GM23248 (cell line): ENCODE data around the gene ASAP2. TPM values are rescaled to one million over a fixed set of nuclear protein-coding genes. Genes with fewer than 3 reads are reported as not detected.

Experiments used
- DNase-seq: peaks from one replicate; pipeline ENCODE4 v3.0.0-alpha.2; 2015
- H2AFZ ChIP-seq: fragments of 200-600 bp; sonication (generic); 2 replicates; pipeline ENCODE4 v1.6.1; 2016; ENCODE audit warnings: antibody characterized with exemption
- H3F3A ChIP-seq: fragments of 200-600 bp; sonication (generic); 2 replicates; pipeline ENCODE4 v1.6.1; 2016; ENCODE audit warnings: mild to moderate bottlenecking, antibody characterized with exemption, mixed run types; ENCODE audit not compliant: insufficient read depth
- H3K27ac ChIP-seq: fragments of 200-600 bp; sonication (generic); 2 replicates; pipeline ENCODE4 v1.5.1; 2016; ENCODE audit warnings: mild to moderate bottlenecking
- H3K27me3 ChIP-seq: fragments of 200-600 bp; sonication (generic); replicated peaks from 2 replicates; pipeline ENCODE4 v1.6.1; 2016; ENCODE audit warnings: mild to moderate bottlenecking; ENCODE audit not compliant: insufficient read depth
- H3K36me3 ChIP-seq: fragments of 200-600 bp; sonication (generic); 2 replicates; pipeline ENCODE4 v1.6.1; 2016; ENCODE audit warnings: low read depth, mild to moderate bottlenecking
- H3K4me1 ChIP-seq: fragments of 200-600 bp; sonication (generic); 2 replicates; pipeline ENCODE4 v1.6.1; 2016; ENCODE audit warnings: mild to moderate bottlenecking; ENCODE audit not compliant: insufficient read depth
- H3K4me2 ChIP-seq: fragments of 200-600 bp; sonication (generic); one replicate; pipeline ENCODE4 v1.6.1; 2016; ENCODE audit warnings: mild to moderate bottlenecking; ENCODE audit not compliant: unreplicated experiment
- H3K4me3 ChIP-seq: fragments of 200-600 bp; sonication (generic); 2 replicates; pipeline ENCODE4 v1.5.1; 2016; ENCODE audit warnings: mild to moderate bottlenecking
- H3K79me2 ChIP-seq: fragments of 200-600 bp; sonication (generic); 2 replicates; pipeline ENCODE4 v1.6.1; 2016; ENCODE audit warnings: mild to moderate bottlenecking; ENCODE audit not compliant: insufficient read depth
- H3K9ac ChIP-seq: fragments of 200-600 bp; sonication (generic); 2 replicates; pipeline ENCODE4 v1.6.1; 2016; ENCODE audit warnings: mild to moderate bottlenecking
- H3K9me2 ChIP-seq: fragments of 200-600 bp; sonication (generic); 2 replicates; pipeline ENCODE4 v1.6.1; 2016; ENCODE audit warnings: mixed run types, mild to moderate bottlenecking, moderate library complexity; ENCODE audit not compliant: insufficient read depth
- H3K9me3 ChIP-seq: fragments of 200-600 bp; sonication (generic); one replicate; pipeline ENCODE4 v1.6.1; 2017; ENCODE audit warnings: low read depth
- H4K20me1 ChIP-seq: fragments of 200-600 bp; sonication (generic); 2 replicates; pipeline ENCODE4 v1.6.0; 2016; ENCODE audit not compliant: insufficient read depth
- EZH2 ChIP-seq: fragments of 200-600 bp; sonication (generic); IDR thresholded peaks from 2 replicates; pipeline ENCODE4 v1.6.1; 2018; ENCODE audit warnings: antibody characterized with exemption, mild to moderate bottlenecking; ENCODE audit not compliant: insufficient read depth, poor library complexity, severe bottlenecking
- EZH2phosphoT487 ChIP-seq: fragments of 200-600 bp; sonication (generic); IDR thresholded peaks from 2 replicates; pipeline ENCODE4 v1.6.1; 2018; ENCODE audit warnings: antibody characterized with exemption, moderate library complexity, mild to moderate bottlenecking, low read depth; ENCODE audit not compliant: insufficient read depth
- WGBS, 2 experiments: methylation state at CpG; one replicate each; pipeline ENCODE4 v1.1.6; 2015 to 2017; ENCODE audit warnings: low lambda C conversion rate in 2 of 2, low coverage in 1 of 2; ENCODE audit errors: missing lambda C conversion rate in 2 of 2; 5-methylcytosine and 5-hydroxymethylcytosine counted together
- in situ Hi-C: fragments of 300-500 bp; cut with MboI; formaldehyde crosslinking; loops from 2 replicates; pipeline ENCODE4 v1.15.0; 2020
- polyA plus RNA-seq: library from polyadenylated mRNA; unstranded; fragments of >200 nt; fragmentation: Nextera tagmentation; extraction: Ambion mirVana; gene quantifications from 2 replicates; pipeline ENCODE4 v1.2.1, GENCODE V29; 2016
- total RNA-seq: library from RNA; depleted of rRNA; stranded (reverse); fragments of >200 nt; shearing (Covaris generic); gene quantifications from 2 replicates; pipeline ENCODE4 v1.2.3, GENCODE V29; 2014

The ASAP2 gene
- total and polyA plus RNA-seq, 2 experiments from 2014 or later, result 8.8 to 49.6 TPM

- Histone ChIP-seq H3K4me2 (no peak overlapping the region), H3K27me3 (no peaks in the 10 kb centered on the region), H3K9me2 (no peaks in the 10 kb centered on the region), H3K9ac (peak overlapping the region; percentile 12; the same call in 1 of the 2 replicates), H3K79me2 (peaks cover 20% of the 10 kb centered on the region; the same call in 1 of the 2 replicates), H3K4me1 (peaks cover 15% of the 10 kb centered on the region), H2AFZ (no peak overlapping the region), H3F3A (peaks cover 24% of the 10 kb centered on the region), H3K9me3 (no peaks in the 10 kb centered on the region), H4K20me1 (no peaks in the 10 kb centered on the region), H3K4me3 (no peak overlapping the region), H3K36me3 (peaks cover 47% of the 10 kb centered on the region), H3K27ac (no peak overlapping the region)
- TF ChIP-seq EZH2, result no peak
- no peak for TF ChIP-seq EZH2phosphoT487
- 97 to 99% methylated on average over 8 of the region's 8 CpGs for WGBS, 2 experiments
- no peak for DNase-seq
- in situ Hi-C loops, result no loop called here
Measured at GRCh38 chr2:9365498-9366019, 158.9 kb downstream of the ASAP2 start.

DNA sequence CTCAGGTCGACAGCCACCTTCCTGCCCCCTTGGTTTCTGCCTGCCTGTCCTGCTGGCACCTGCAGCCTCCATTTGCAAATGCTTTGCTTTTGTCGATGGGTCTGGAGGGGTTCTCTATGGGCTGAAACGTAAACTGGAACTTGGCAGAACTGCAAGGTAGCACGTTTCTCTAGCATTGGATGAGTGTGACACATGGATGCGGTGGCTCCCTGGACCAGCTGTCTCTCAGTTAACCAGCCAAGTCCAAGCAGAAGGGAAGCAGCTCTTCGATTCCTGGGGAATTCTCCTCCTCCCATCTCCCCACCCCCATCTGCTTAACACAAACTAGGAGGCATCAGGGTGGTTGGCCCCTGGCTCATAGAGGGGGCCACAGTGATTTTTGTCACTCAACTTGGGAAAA, 159.4 kb downstream of the ASAP2 start:
- Histone ChIP-seq H3K27me3 (no peaks in the 10 kb centered on the region), H3K27ac (no peak overlapping the region), H3K9ac (no peak overlapping the region), H2AFZ (no peak overlapping the region), H3K4me2 (no peak overlapping the region), H3K36me3 (peaks cover 47% of the 10 kb centered on the region), H3K9me2 (no peaks in the 10 kb centered on the region), H3K4me3 (no peak overlapping the region), H3K9me3 (no peaks in the 10 kb centered on the region), H3K4me1 (peaks cover 15% of the 10 kb centered on the region), H4K20me1 (no peaks in the 10 kb centered on the region), H3F3A (peaks cover 24% of the 10 kb centered on the region), H3K79me2 (peaks cover 20% of the 10 kb centered on the region; the same call in 1 of the 2 replicates)
- 85 to 90% methylated on average over 6 of the region's 6 CpGs for WGBS, 2 experiments
- TF ChIP-seq EZH2phosphoT487, result no peak
- no peak for TF ChIP-seq EZH2
- DNase-seq, result no peak
- in situ Hi-C loops, result no loop called here

- WGBS, 2 experiments, result 87 to 90% methylated on average over 11 of the region's 11 CpGs
- no peak overlapping the region for H2AFZ ChIP-seq
- peak; percentile 11 for DNase-seq
- H3K27me3 ChIP-seq, result no peaks in the 10 kb centered on the region
- H3K27ac ChIP-seq, result peak overlapping the region; percentile 83
- peaks cover 36% of the 10 kb centered on the region for H3F3A ChIP-seq
- no peaks in the 10 kb centered on the region for H4K20me1 ChIP-seq
- no peak overlapping the region for H3K4me3 ChIP-seq
- H3K79me2 ChIP-seq, result peaks cover 28% of the 10 kb centered on the region
- H3K4me1 ChIP-seq, result peaks cover 22% of the 10 kb centered on the region
- H3K36me3 ChIP-seq, result peaks cover 37% of the 10 kb centered on the region
- no peaks in the 10 kb centered on the region for H3K9me3 ChIP-seq
- in situ Hi-C loops, result no loop called here
- no peak overlapping the region for H3K4me2 ChIP-seq
- H3K9ac ChIP-seq, result peak overlapping the region; percentile 65
- TF ChIP-seq EZH2phosphoT487 (no peak), EZH2 (no peak)
- H3K9me2 ChIP-seq, result no peaks in the 10 kb centered on the region
Measured at GRCh38 chr2:9370746-9371145, 164.1 kb downstream of the ASAP2 start.

DNA sequence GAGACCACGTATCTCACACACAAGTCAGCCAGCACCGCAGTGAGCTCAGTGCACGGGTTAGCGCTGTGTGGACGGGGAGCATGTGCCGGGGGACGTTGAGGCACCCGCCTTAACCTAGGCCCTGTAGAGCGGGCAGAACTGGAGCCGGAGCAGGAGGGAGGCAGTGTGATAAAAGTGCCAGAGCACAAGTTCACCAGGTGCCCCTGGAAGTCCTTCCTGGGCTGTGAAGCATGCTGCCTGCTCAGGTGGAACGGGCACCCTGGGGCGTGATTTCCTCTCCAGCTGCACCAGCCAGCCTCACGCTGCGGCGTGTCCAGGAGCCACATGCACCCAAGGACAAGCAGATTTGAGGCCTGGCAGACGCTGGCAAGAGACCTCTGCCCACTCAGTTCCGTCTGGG, 166.4 kb downstream of the ASAP2 start:
- Histone ChIP-seq H4K20me1 (no peaks in the 10 kb centered on the region), H3K27ac (no peak overlapping the region), H3K9me2 (no peaks in the 10 kb centered on the region), H3K9me3 (no peaks in the 10 kb centered on the region), H3K4me2 (no peak overlapping the region), H3K9ac (no peak overlapping the region), H3K4me3 (no peak overlapping the region), H3K27me3 (no peaks in the 10 kb centered on the region), H3K79me2 (peaks cover 41% of the 10 kb centered on the region), H3K4me1 (peaks cover 24% of the 10 kb centered on the region), H3F3A (peaks cover 48% of the 10 kb centered on the region), H2AFZ (no peak overlapping the region), H3K36me3 (peaks cover 29% of the 10 kb centered on the region)
- 93 to 96% methylated on average over 17 of the region's 17 CpGs for WGBS, 2 experiments
- in situ Hi-C loops, result no loop called here
- TF ChIP-seq EZH2 (no peak), EZH2phosphoT487 (no peak)
- no peak for DNase-seq
